GM21360 (cell line): ENCODE results near the gene PCDHB9.
"Not testable (repeated sequence)": the region's sequence is repeated elsewhere in the genome, so short reads cannot be mapped to it uniquely, and the experiment has no call there.

Experiments
- ATAC-seq: cut with Tn5 transposase; IDR thresholded peaks from one replicate; pipeline ENCODE4 v1.9.1; 2021; ENCODE audit warnings: mild to moderate bottlenecking, moderate library complexity; ENCODE audit not compliant: unreplicated experiment

Gene PCDHB9

GRCh38 chr5:141186897-141187512 is at the start of gene PCDHB9:
Gene PCDHB9, plus strand, starts transcription at chr5:141187161. Its CDS starts 158 bp downstream, at chr5:141187319.
- ATAC-seq: no peak

DNA sequence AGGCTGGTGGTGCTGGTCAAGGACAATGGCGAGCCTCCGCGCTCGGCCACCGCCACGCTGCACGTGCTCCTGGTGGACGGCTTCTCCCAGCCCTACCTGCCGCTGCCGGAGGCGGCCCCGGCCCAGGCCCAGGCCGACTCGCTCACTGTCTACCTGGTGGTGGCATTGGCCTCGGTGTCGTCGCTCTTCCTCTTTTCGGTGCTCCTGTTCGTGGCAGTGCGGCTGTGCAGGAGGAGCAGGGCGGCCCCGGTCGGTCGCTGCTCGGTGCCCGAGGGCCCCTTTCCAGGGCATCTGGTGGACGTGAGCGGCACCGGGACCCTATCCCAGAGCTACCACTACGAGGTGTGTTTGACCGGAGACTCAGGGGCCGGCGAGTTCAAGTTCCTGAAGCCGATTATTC is 49.6 kb upstream of the PCDHB9 start:
- not testable (repeated sequence) for ATAC-seq

- no peak for ATAC-seq
These were observed 37.1 kb upstream of the PCDHB9 start, which contains the start of gene PCDHB6 for GRCh38 chr5:141149812-141150211. Gene PCDHB6, plus strand, starts transcription at chr5:141150057. Its CDS starts 201 bp downstream, at chr5:141150258.

DNA sequence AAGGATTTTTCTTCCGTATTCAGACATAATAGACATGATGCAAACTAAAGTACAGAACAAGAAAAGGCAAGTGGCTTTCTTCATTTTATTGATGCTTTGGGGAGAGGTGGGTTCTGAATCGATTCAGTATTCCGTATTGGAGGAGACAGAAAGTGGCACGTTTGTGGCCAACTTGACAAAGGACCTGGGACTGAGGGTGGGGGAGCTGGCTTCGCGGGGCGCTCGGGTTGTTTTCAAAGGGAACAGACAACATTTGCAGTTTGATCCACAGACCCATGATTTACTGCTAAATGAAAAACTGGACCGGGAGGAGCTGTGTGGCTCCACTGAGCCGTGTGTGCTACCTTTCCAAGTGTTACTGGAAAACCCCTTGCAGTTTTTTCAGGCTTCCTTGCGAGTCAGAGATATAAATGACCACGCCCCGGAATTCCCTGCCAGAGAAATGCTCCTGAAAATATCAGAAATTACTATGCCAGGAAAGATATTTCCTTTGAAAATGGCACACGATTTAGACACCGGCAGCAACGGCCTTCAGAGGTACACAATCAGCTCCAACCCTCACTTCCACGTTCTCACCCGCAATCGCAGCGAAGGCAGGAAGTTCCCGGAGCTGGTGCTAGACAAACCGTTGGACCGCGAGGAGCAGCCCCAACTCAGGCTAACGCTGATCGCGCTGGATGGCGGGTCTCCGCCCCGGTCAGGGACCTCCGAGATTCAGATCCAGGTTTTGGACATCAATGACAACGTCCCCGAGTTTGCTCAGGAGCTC is 36.6 kb upstream of the PCDHB9 start:
- ATAC-seq: no peak

DNA sequence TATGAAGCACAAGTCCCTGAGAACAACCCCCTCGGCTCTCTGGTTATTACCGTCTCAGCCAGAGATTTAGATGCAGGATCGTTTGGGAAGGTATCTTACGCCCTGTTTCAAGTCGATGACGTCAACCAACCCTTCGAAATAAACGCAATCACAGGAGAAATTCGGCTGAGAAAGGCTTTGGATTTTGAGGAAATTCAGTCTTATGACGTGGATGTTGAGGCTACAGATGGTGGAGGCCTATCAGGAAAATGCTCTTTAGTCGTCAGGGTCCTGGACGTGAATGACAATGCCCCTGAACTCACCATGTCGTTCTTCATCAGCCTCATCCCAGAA is 36.0 kb upstream of the PCDHB9 start:
- no peak for ATAC-seq

DNA sequence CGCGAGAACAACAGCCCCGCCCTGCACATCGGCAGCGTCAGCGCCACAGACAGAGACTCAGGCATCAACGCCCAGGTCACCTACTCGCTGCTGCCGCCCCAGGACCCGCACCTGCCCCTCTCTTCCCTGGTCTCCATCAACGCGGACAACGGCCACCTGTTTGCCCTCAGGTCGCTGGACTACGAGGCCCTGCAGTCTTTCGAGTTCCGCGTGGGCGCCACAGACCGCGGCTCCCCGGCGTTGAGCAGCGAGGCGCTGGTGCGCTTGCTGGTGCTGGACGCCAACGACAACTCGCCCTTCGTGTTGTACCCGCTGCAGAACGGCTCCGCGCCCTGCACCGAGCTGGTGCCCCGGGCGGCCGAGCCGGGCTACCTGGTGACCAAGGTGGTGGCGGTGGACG is 35.3 kb upstream of the PCDHB9 start:
- not testable (repeated sequence) for ATAC-seq

DNA sequence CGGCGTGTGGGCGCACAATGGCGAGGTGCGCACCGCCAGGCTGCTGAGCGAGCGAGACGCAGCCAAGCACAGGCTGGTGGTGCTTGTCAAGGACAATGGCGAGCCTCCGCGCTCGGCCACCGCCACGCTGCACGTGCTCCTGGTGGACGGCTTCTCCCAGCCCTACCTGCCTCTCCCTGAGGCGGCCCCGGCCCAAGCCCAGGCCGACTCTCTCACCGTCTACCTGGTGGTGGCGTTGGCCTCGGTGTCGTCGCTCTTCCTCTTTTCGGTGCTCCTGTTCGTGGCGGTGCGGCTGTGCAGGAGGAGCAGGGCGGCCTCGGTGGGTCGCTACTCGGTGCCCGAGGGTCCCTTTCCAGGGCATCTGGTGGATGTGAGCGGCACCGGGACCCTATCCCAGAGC is 34.9 kb upstream of the PCDHB9 start:
- ATAC-seq: not testable (repeated sequence)

DNA sequence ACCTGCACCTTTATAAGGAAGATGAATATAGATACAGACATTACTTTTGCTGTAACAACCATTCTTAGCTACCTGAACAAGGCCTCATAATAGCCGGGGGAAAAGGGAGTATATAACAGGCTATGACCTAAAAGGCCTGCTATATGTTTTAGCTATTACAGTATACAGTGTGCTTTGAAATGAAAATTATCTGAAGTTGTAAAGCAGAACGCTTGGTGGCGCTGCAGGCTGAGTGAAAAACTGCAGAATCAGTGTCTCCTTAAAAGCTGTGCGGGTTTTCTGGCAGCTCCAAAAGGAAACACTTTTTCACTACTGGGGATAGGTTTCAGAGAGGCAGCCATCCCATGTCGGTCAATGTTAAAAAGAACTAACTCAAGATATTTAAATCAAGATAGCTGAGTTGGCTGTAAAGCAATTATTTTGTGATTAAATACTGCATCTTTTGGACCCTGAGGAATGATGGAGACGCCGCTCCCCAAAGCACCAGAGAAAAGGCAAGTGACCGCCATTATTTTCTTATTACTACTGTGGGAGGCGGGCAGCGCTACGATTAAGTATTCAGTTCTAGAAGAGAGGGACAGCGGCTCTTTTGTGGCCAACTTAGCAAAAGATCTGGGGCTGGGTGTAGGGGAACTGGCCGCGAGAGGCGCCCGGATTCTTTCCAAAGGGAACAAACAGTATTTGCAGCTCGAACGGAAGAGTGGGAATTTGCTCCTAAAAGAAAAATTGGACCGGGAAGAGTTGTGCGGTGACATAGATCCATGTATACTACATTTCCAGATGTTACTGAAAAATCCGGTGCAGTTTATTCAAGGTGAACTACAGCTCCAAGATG is 31.2 kb upstream of the PCDHB9 start:
- no peak for ATAC-seq

GRCh38 chr5:141157356-141157755 is 29.6 kb upstream of the PCDHB9 start:
- ATAC-seq: not testable (repeated sequence)

DNA sequence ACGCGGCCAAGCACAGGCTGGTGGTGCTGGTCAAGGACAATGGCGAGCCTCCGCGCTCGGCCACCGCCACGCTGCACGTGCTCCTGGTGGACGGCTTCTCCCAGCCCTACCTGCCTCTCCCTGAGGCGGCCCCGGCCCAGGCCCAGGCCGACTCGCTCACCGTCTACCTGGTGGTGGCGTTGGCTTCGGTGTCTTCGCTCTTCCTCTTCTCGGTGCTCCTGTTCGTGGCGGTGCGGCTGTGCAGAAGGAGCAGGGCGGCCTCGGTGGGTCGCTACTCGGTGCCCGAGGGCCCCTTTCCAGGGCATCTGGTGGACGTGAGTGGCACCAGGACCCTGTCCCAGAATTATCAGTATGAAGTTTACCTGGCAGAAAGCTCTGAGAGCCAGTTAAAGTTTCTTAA is 29.1 kb upstream of the PCDHB9 start:
- not testable (repeated sequence) for ATAC-seq

DNA sequence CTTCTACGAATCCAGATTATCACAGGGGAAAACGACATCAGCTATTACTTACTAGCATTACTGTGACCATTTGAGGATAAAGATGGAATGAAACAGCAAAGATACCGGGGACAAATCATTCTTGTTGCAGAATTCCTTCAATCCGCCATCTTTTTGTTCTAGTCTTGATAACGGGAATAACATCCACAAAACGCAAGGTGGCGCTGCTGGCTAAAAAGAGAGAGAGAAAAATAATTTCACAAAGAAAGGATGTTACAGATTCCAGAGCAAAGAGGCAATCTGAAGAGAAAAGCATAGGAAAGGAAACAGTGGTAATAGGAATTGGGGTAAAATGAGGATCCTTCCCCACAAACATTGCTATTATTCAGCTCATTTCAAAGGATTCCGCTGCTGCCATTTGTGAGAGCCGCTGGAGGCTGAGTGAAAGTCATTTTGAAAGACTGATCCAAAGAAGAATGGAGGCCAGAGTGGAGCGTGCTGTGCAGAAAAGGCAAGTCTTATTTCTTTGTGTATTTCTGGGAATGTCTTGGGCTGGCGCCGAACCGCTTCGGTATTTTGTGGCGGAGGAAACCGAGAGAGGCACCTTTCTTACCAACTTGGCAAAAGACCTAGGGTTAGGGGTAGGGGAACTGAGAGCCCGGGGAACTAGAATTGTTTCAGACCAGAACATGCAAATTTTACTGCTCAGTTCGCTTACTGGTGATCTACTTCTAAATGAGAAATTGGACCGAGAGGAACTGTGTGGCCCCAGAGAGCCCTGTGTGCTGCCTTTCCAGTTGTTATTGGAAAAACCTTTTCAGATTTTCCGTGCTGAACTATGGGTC is 14.4 kb upstream of the PCDHB9 start, which contains the start of gene PCDHB7:
Gene PCDHB7 (plus strand): TSS at position 264 of the 824 bp plus-strand sequence. CDS start 192 bp downstream, at position 456.
- ATAC-seq: no peak

DNA sequence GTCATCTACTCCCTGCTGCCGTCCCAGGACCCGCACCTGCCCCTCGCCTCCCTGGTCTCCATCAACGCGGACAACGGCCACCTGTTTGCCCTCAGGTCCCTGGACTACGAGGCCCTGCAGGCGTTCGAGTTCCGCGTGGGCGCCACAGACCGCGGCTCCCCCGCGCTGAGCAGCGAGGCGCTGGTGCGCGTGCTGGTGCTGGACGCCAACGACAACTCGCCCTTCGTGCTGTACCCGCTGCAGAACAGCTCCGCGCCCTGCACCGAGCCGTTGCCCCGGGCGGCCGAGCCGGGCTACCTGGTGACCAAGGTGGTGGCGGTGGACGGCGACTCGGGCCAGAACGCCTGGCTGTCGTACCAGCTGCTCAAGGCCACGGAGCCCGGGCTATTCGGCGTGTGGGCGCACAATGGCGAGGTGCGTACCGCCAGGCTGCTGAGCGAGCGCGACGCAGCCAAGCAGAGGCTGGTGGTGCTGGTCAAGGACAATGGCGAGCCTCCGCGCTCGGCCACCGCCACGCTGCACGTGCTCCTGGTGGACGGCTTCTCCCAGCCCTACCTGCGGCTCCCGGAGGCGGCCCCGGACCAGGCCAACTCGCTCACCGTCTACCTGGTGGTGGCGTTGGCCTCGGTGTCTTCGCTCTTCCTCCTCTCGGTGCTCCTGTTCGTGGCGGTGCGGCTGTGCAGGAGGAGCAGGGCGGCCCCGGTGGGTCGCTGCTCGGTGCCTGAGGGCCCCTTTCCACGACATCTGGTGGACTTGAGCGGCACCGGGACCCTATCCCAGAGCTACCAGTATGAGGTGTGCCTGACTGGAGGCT is 12.5 kb upstream of the PCDHB9 start:
- not testable (repeated sequence) for ATAC-seq

DNA sequence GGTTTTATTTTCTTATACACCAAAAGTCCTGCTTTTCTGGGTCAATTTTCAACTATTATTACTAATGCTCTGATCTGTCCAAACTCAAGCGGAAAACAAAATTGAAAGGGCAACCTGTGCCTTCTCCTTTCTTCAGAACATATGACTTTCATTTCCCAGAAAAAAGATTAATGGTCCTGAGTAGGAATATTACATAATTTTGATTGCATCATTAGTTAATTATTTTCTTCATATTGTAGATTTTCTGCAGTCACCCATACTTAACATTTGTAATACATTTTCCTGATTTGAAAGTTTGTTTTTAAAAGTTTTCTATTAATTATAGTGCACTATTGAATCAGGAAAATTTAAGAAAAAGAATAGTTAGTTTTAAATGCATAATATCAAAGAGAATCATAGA is 11.0 kb upstream of the PCDHB9 start:
- ATAC-seq: no peak

DNA sequence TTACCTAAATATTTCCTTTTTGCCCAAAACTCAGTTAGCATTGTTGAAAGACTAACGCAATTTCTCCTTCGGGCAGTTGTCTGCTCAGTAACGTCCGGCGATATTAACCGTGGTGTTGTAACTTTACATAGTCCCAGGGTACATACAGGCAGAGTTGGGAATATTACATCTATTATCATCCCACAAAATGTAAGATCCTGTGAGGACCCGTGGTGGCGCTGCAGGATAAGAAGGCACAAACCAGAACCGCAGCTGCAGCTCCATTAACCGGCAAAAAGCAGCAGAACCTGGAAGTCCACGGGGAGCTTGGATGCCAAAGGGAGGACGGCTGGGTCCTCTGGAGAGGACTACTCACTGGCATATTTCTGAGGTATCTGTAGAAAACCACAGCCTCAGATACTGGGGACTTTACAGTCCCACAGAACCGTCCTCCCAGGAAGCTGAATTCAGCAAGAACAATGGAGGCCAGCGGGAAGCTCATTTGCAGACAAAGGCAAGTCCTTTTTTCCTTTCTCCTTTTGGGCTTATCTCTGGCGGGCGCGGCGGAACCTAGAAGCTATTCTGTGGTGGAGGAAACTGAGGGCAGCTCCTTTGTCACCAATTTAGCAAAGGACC is 9.3 kb upstream of the PCDHB9 start, which contains the start of gene PCDHB8:
Gene PCDHB8 (plus strand): TSS at position 214 of the 615 bp plus-strand sequence. CDS start 245 bp downstream, at position 459.
- ATAC-seq: not testable (repeated sequence)

DNA sequence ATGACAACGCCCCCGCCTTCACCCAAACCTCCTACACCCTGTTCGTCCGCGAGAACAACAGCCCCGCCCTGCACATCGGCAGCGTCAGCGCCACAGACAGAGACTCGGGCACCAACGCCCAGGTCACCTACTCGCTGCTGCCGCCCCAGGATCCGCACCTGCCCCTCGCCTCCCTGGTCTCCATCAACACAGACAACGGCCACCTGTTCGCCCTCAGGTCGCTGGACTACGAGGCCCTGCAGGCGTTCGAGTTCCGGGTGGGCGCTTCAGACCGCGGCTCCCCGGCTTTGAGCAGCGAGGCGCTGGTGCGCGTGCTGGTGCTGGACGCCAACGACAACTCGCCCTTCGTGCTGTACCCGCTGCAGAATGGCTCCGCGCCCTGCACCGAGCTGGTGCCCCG is 7.6 kb upstream of the PCDHB9 start:
- ATAC-seq: not testable (repeated sequence)

DNA sequence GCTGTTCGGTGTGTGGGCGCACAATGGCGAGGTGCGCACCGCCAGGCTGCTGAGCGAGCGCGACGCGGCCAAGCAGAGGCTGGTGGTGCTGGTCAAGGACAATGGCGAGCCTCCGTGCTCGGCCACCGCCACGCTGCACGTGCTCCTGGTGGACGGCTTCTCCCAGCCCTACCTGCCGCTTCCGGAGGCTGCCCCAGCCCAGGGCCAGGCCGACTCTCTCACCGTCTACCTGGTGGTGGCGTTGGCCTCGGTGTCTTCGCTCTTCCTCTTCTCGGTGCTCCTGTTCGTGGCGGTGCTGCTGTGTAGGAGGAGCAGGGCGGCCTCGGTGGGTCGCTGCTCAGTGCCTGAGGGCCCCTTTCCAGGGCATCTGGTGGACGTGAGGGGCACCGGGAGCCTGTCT is 7.1 kb upstream of the PCDHB9 start:
- not testable (repeated sequence) for ATAC-seq

DNA sequence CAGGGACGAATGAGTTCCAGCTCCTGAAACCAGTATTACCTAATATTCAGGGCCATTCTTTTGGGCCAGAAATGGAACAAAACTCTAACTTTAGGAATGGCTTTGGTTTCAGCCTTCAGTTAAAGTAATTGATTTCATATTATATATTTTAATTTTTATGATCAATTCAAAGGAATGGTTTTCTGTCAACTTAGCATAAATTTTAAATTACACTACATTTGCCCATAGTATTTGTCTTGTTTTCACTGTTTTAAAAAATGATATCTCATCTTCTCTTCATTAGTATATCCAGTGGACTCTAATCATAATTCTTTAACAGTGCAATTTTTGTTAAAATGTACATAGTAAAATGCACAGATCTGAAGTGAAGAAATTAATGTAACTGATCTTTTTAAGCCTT is 6.6 kb upstream of the PCDHB9 start:
- no peak for ATAC-seq

DNA sequence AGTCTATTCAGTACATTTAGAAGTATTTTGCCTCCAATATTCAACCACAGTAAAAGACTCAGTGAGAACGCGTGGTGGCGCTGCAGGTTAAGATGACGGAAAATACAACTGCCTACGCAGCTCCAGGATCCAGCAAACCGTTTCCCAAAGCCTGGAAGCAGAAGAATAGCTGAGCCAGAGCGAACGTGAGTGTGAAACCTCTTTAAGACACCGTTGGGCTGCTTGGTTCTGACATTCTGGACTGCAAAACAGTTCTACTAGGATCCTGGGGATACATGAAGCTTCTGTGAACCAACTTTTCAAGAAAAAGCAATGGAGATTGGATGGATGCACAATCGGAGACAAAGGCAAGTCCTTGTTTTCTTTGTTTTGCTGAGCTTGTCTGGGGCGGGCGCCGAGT is 4.7 kb upstream of the PCDHB9 start, which contains the start of gene PCDHB16:
Gene PCDHB16 (plus strand): TSS at position 140 of the 400 bp plus-strand sequence. CDS start 173 bp downstream, at position 313.
- no peak for ATAC-seq
